WTC11 (cell line): ENCODE results near the gene MEIS3. TPM values are rescaled to one million over a fixed set of nuclear protein-coding genes. Genes with fewer than 3 reads are reported as not detected.
A peak's percentile ranks its signal among the peaks of the same experiment; 100 is the strongest.

Source experiments
- ATAC-seq: fragments of 200-7000 bp; cut with Tn5 transposase; 2 replicates; pipeline ENCODE4 v1.10.0; 2021; ENCODE audit warnings: mild to moderate bottlenecking, moderate library complexity
- CTCF ChIA-PET: fragments of 300-600 bp; sonication (Branson Sonifier 250); formaldehyde crosslinking; loops from one replicate; lab custom pipeline; 2021; ENCODE audit warnings: antibody characterized with exemption; lab: Charles Lee
- POLR2A ChIA-PET: fragments of 350-600 bp; sonication (Branson Sonifier 250); formaldehyde crosslinking; loops from one replicate; lab custom pipeline; 2021; ENCODE audit warnings: antibody characterized with exemption; lab: Charles Lee
- DNase-seq: peaks from one replicate; pipeline ENCODE4 v3.0.0; 2021; ENCODE audit warnings: low spot score
- H3K27ac Mint-ChIP-seq: 2 replicates; pipeline ENCODE4 v1.8.0; 2021; ENCODE audit warnings: mixed read lengths
- H3K27me3 Mint-ChIP-seq: 2 replicates; pipeline ENCODE4 v1.8.0; 2021; ENCODE audit warnings: low read depth, mild to moderate bottlenecking, moderate library complexity, mixed read lengths
- H3K36me3 Mint-ChIP-seq: 2 replicates; pipeline ENCODE4 v1.8.0; 2021; ENCODE audit warnings: mixed read lengths
- H3K4me1 Mint-ChIP-seq: 2 replicates; pipeline ENCODE4 v1.8.0; 2022; ENCODE audit warnings: mixed read lengths
- H3K4me3 Mint-ChIP-seq: 2 replicates; pipeline ENCODE4 v1.8.0; 2021; ENCODE audit warnings: mild to moderate bottlenecking, moderate library complexity, mixed read lengths
- H3K9me3 Mint-ChIP-seq: 2 replicates; pipeline ENCODE4 v1.8.0; 2021; ENCODE audit warnings: mixed read lengths
- AR ChIP-seq: fragments of 250-450 bp; sonication (Bioruptor Pico); IDR thresholded peaks from 2 replicates; pipeline ENCODE4 v1.9.0; 2021; ENCODE audit warnings: mild to moderate bottlenecking
- ATF2 ChIP-seq: sonication (generic); formaldehyde crosslinking; IDR thresholded peaks from 2 replicates; pipeline ENCODE4 v1.8.1; 2022; ENCODE audit warnings: low read depth, missing genetic modification reagents, borderline replicate concordance
- CDX4 ChIP-seq: fragments of 250-450 bp; sonication (Bioruptor Pico); IDR thresholded peaks from 2 replicates; pipeline ENCODE4 v1.9.0; 2021; ENCODE audit warnings: moderate library complexity, mild to moderate bottlenecking, inconsistent platforms, borderline replicate concordance
- E2F4 ChIP-seq: sonication (generic); formaldehyde crosslinking; IDR thresholded peaks from 2 replicates; pipeline ENCODE4 v1.8.1; 2022; ENCODE audit warnings: low read depth, mild to moderate bottlenecking, moderate library complexity, missing genetic modification reagents, borderline replicate concordance
- FOXJ3 ChIP-seq: sonication (generic); formaldehyde crosslinking; IDR thresholded peaks from 2 replicates; pipeline ENCODE4 v1.9.0; 2021; ENCODE audit warnings: missing genetic modification reagents, mild to moderate bottlenecking, borderline replicate concordance
- GTF2I ChIP-seq: fragments of 250-450 bp; sonication (Bioruptor Pico); conservative IDR thresholded peaks from 2 replicates; pipeline ENCODE4 v1.4.0; 2021; ENCODE audit warnings: mild to moderate bottlenecking
- HMGXB4 ChIP-seq: sonication (generic); formaldehyde crosslinking; IDR thresholded peaks from 2 replicates; pipeline ENCODE4 v1.8.1; 2023; ENCODE audit warnings: mild to moderate bottlenecking, moderate library complexity, missing genetic modification reagents
- OVOL2 ChIP-seq: fragments of 250-450 bp; sonication (Bioruptor Pico); IDR thresholded peaks from 2 replicates; pipeline ENCODE4 v1.9.0; 2021; ENCODE audit warnings: mild to moderate bottlenecking, borderline replicate concordance
- RORB ChIP-seq: fragments of 250-450 bp; sonication (Bioruptor Pico); IDR thresholded peaks from 2 replicates; pipeline ENCODE4 v1.9.0; 2021; ENCODE audit warnings: mild to moderate bottlenecking
- SMAD4 ChIP-seq: sonication (generic); formaldehyde crosslinking; IDR thresholded peaks from 2 replicates; pipeline ENCODE4 v1.8.0; 2022; ENCODE audit warnings: mild to moderate bottlenecking, missing genetic modification reagents
- ZBTB43 ChIP-seq: sonication (generic); formaldehyde crosslinking; IDR thresholded peaks from 2 replicates; pipeline ENCODE4 v1.8.1; 2023; ENCODE audit warnings: mild to moderate bottlenecking, missing genetic modification reagents
- ZNF121 ChIP-seq: sonication (generic); formaldehyde crosslinking; IDR thresholded peaks from 2 replicates; pipeline ENCODE4 v1.8.0; 2023; ENCODE audit warnings: missing genetic modification reagents
- ZNF423 ChIP-seq: fragments of 250-450 bp; sonication (Bioruptor Pico); IDR thresholded peaks from 2 replicates; pipeline ENCODE4 v2.1.2; 2022; ENCODE audit warnings: mild to moderate bottlenecking, moderate library complexity
- total RNA-seq: library from RNA; stranded (reverse); gene quantifications from 3 replicates; pipeline ENCODE4 v1.2.3, GENCODE V29; 2021

MEIS3 gene
- total RNA-seq, 1 experiment from 2014 or later = 38.5 TPM

- TF ChIP-seq ZBTB43 (CRISPR knock-in tag) = peak; percentile 89
- TF ChIP-seq CDX4 (CRISPR knock-in tag) = no peak
- no peak; the same call in 1 of the 2 replicates for TF ChIP-seq ZNF121 (CRISPR knock-in tag)
- TF ChIP-seq HMGXB4 (CRISPR knock-in tag) = peak; percentile 94
- TF ChIP-seq RORB (CRISPR knock-in tag) = no peak
- TF ChIP-seq ZNF423 (CRISPR knock-in tag) = no peak
- no peak for TF ChIP-seq ATF2 (CRISPR knock-in tag)
- TF ChIP-seq SMAD4 = peak; percentile 80; the same call in 1 of the 2 replicates
- no peak for TF ChIP-seq AR (CRISPR knock-in tag)
Measured at GRCh38 chr19:47430041-47430802, 10.9 kb upstream of the MEIS3 start (continued).

GRCh38 chr19:47429140-47429793 lies 9.9 kb upstream of the MEIS3 start:
- DNase-seq (peak; percentile 50), ATAC-seq (no peak)
- ChIA-PET CTCF (interaction anchor here (0.5 to 3.7 kb wide), 48 partner anchors 7 to 1382 kb away, joined by 3 to 62 read pairs (median 4); partner anchors contain the start of genes DHX34, EHD2, INAFM1 and KPTN), POLR2A (interaction anchor here (0.5 to 1.9 kb wide), 7 partner anchors 12 to 272 kb away, joined by 3 to 12 read pairs (median 5); partner anchors contain the start of gene INAFM1)
- H3K27me3 Mint-ChIP-seq = peaks cover 74% of the 10 kb centered on the region
- H3K4me1 Mint-ChIP-seq = peaks cover 11% of the 10 kb centered on the region; the same call in 1 of the 2 replicates
- peak overlapping the region; percentile 62 for H3K4me3 Mint-ChIP-seq
- H3K9me3 Mint-ChIP-seq = no peaks in the 10 kb centered on the region
- H3K36me3 Mint-ChIP-seq = no peaks in the 10 kb centered on the region; the same call in 1 of the 2 replicates
- no peak overlapping the region for H3K27ac Mint-ChIP-seq
- TF ChIP-seq OVOL2 (CRISPR knock-in tag) (no peak), FOXJ3 (no peak), E2F4 (CRISPR knock-in tag) (no peak), GTF2I (CRISPR knock-in tag) (no peak)
